Measurements from ENCODE around the gene EPHB1.

- no peak for TF ChIP-seq NRF1 (IDR thresholded peaks at IDR 0.05; ENCODE audit: low read depth, low read length)
- TF ChIP-seq IRF3 (IDR thresholded peaks at IDR 0.05; ENCODE audit: low read depth, low read length), result no peak
- no peak for TF ChIP-seq MEF2A (IDR thresholded peaks at IDR 0.05; ENCODE audit: borderline replicate concordance, low read depth)
- TF ChIP-seq CTCF (IDR thresholded peaks at IDR 0.05), result no peak
- TF ChIP-seq POLR2AphosphoS5 (IDR thresholded peaks at IDR 0.05; ENCODE audit: low read depth, low read length), result no peak
- no peak for TF ChIP-seq TAF1 (IDR thresholded peaks at IDR 0.05; ENCODE audit: borderline replicate concordance, low read depth, low read length)
- TF ChIP-seq SMC3 (IDR thresholded peaks at IDR 0.05; ENCODE audit: low read depth, low read length), result no peak
- TF ChIP-seq RAD21 (IDR thresholded peaks at IDR 0.05; ENCODE audit: low read length), result no peak
- TF ChIP-seq FOXJ3 (CRISPR knock-in tag; IDR thresholded peaks at IDR 0.05), result no peak
- no peak for TF ChIP-seq GABPA (IDR thresholded peaks at IDR 0.05; ENCODE audit: low read depth)
Measured at GRCh38 chr3:135166266-135166825, 371.3 kb downstream of the EPHB1 start.
